Upper lobe of left lung (tissue), 6 donors: ENCODE measurements around the gene BOLL. TPM values are rescaled to one million over a fixed set of nuclear protein-coding genes. Genes with fewer than 3 reads are reported as not detected.
"Not testable (repeated sequence)": the region's sequence is repeated elsewhere in the genome, so short reads cannot be mapped to it uniquely, and the experiment has no call there.

Experiments used
- ATAC-seq, 2 donors: fragments of 200-7000 bp; cut with Tn5 transposase; one replicate each; pipeline ENCODE4 v1.9.1; 2022; ENCODE audit warnings: mild to moderate bottlenecking in 2 of 2, moderate library complexity in 2 of 2; ENCODE audit not compliant: low FRiP score in 2 of 2
- DNase-seq, 2 donors: peaks; one replicate each; pipeline ENCODE4 v3.0.0-alpha.2; 2019 to 2020
- H3K27ac ChIP-seq, 4 donors: fragments of 200-600 bp; sonication (generic); one replicate each; pipeline ENCODE4 v1.5.1; 2016 to 2019
- H3K27me3 ChIP-seq, 4 donors: fragments of 200-600 bp; sonication (generic); one replicate each; pipeline ENCODE4 v1.5.1; 2017 to 2019
- H3K36me3 ChIP-seq, 4 donors: fragments of 200-600 bp; sonication (generic); one replicate each; pipeline ENCODE4 v1.5.1; 2016 to 2019
- H3K4me1 ChIP-seq, 4 donors: fragments of 200-600 bp; sonication (generic); one replicate each; pipeline ENCODE4 v1.5.1; 2018 to 2019
- H3K4me3 ChIP-seq, 4 donors: fragments of 200-600 bp; sonication (generic); one replicate each; pipeline ENCODE4 v1.5.1; 2017 to 2019; ENCODE audit warnings: mild to moderate bottlenecking in 2 of 4, moderate library complexity in 1 of 4
- H3K9me3 ChIP-seq, 4 donors: fragments of 200-600 bp; sonication (generic); one replicate each; pipeline ENCODE4 v1.5.1; 2018 to 2019
- CTCF ChIP-seq, 6 experiments: fragments of 450-650 bp in 4 of 6; fragments of 200-600 bp in 2 of 6; sonication (generic) in 2 of 6; IDR thresholded peaks; one replicate each; pipeline ENCODE4 v1.5.1; 2016 to 2019; ENCODE audit warnings: antibody characterized with exemption in 6 of 6
- EP300 ChIP-seq, 4 donors: sonication (generic); formaldehyde crosslinking; IDR thresholded peaks; one replicate each; pipeline ENCODE4 v1.5.1; 2017; ENCODE audit warnings: antibody characterized with exemption in 4 of 4, control low read depth in 2 of 4
- POLR2A ChIP-seq, 4 donors: fragments of 450-650 bp; IDR thresholded peaks; one replicate each; pipeline ENCODE4 v1.5.1; 2016 to 2017; ENCODE audit warnings: antibody characterized with exemption in 4 of 4, mild to moderate bottlenecking in 2 of 4
- POLR2AphosphoS5 ChIP-seq, 2 donors: sonication (generic); formaldehyde crosslinking; IDR thresholded peaks; one replicate each; pipeline ENCODE4 v1.5.1; 2017; ENCODE audit warnings: antibody characterized with exemption in 2 of 2
- WGBS, 2 donors: methylation state at CpG; one replicate each; pipeline ENCODE4 v1.1.5; 2017 to 2018; 5-methylcytosine and 5-hydroxymethylcytosine counted together
- total RNA-seq, 6 donors: library from RNA; depleted of rRNA in 4 of 6; stranded (reverse); fragments of >200 nt in 4 of 6; gene quantifications; one replicate each; pipeline versions ENCODE4 v1.1.0 to v1.2.1, GENCODE V29; 2016 to 2021
- donor health status: DM: no; HTN: no; CAD: no; lungs with moderate emphysema.
- donor health status: DM: no; HTN: yes; CAD: no; lungs with severe emphysema.

Gene BOLL
- total RNA-seq, 6 donors from 2014 or later, result not detected

- no peak overlapping the region for H3K4me3 ChIP-seq
- DNase-seq (no peak), ATAC-seq (no peak)
- no peaks in the 10 kb centered on the region for H3K27me3 ChIP-seq
- no peaks in the 10 kb centered on the region for H3K9me3 ChIP-seq
- H3K27ac ChIP-seq, result no peak overlapping the region
- H3K36me3 ChIP-seq, result no peaks in the 10 kb centered on the region
- no peaks in the 10 kb centered on the region for H3K4me1 ChIP-seq
- TF ChIP-seq EP300 (IDR thresholded peaks at IDR 0.05) (no peak), POLR2A (IDR thresholded peaks at IDR 0.05) (no peak), POLR2AphosphoS5 (IDR thresholded peaks at IDR 0.05) (no peak), CTCF (IDR thresholded peaks at IDR 0.05) (no peak)
Measured at GRCh38 chr2:197727011-197727410, 58.1 kb downstream of the BOLL start.

GRCh38 chr2:197717863-197718262, 67.3 kb downstream of the BOLL start:
- Histone ChIP-seq H3K36me3 (no peaks in the 10 kb centered on the region), H3K27me3 (no peaks in the 10 kb centered on the region), H3K9me3 (no peaks in the 10 kb centered on the region), H3K4me3 (no peak overlapping the region), H3K27ac (no peak overlapping the region), H3K4me1 (no peaks in the 10 kb centered on the region)
- DNase-seq, result no peak
- no peak for ATAC-seq
- TF ChIP-seq CTCF (IDR thresholded peaks at IDR 0.05) (no peak), POLR2AphosphoS5 (IDR thresholded peaks at IDR 0.05) (no peak), POLR2A (IDR thresholded peaks at IDR 0.05) (no peak), EP300 (IDR thresholded peaks at IDR 0.05) (no peak)
- 91% methylated on average over 2 of the region's 2 CpGs for WGBS, 2 donors

- H3K36me3 ChIP-seq, result peaks cover 0 to 7% (median 0%) of the 10 kb centered on the region in 4 donors
- TF ChIP-seq POLR2A (IDR thresholded peaks at IDR 0.05) (no peak), CTCF (IDR thresholded peaks at IDR 0.05) (no peak), POLR2AphosphoS5 (IDR thresholded peaks at IDR 0.05) (no peak)
- H3K4me1 ChIP-seq, result peaks cover 4 to 15% (median 8%) of the 10 kb centered on the region in 4 donors
- no peak overlapping the region for H3K27ac ChIP-seq
- DNase-seq, result no peak
- WGBS, 2 donors, result 89 to 93% methylated on average over 3 of the region's 3 CpGs
- no peaks in the 10 kb centered on the region for H3K9me3 ChIP-seq
- no peaks in the 10 kb centered on the region for H3K27me3 ChIP-seq
- ATAC-seq, result no peak
- no peak overlapping the region for H3K4me3 ChIP-seq
Measured at GRCh38 chr2:197713271-197713670, 71.8 kb downstream of the BOLL start.

GRCh38 chr2:197711578-197711977, 73.5 kb downstream of the BOLL start:
- TF ChIP-seq EP300 (IDR thresholded peaks at IDR 0.05) (no peak), POLR2A (IDR thresholded peaks at IDR 0.05) (no peak), POLR2AphosphoS5 (IDR thresholded peaks at IDR 0.05) (no peak), CTCF (IDR thresholded peaks at IDR 0.05) (no peak)
- H3K36me3 ChIP-seq, result peaks cover 0 to 7% (median 0%) of the 10 kb centered on the region in 4 donors
- no peak overlapping the region for H3K27ac ChIP-seq
- H3K9me3 ChIP-seq, result no peaks in the 10 kb centered on the region
- ATAC-seq, result no peak
- no peaks in the 10 kb centered on the region for H3K27me3 ChIP-seq
- H3K4me3 ChIP-seq, result no peak overlapping the region
- no peak for DNase-seq
- peaks cover 21 to 32% (median 24%) of the 10 kb centered on the region in 4 donors for H3K4me1 ChIP-seq

GRCh38 chr2:197710424-197711042, 74.6 kb downstream of the BOLL start:
- DNase-seq, result no peak
- no peak overlapping the region for H3K27ac ChIP-seq
- TF ChIP-seq CTCF (IDR thresholded peaks at IDR 0.05), result no peak
- TF ChIP-seq EP300 (IDR thresholded peaks at IDR 0.05), result no peak
- H3K36me3 ChIP-seq, result peaks cover 0 to 7% (median 0%) of the 10 kb centered on the region in 4 donors
- H3K4me1 ChIP-seq, result peaks cover 28 to 42% (median 30%) of the 10 kb centered on the region in 4 donors
- ATAC-seq, result no peak
- no peak overlapping the region for H3K4me3 ChIP-seq
- H3K27me3 ChIP-seq, result no peaks in the 10 kb centered on the region
- H3K9me3 ChIP-seq, result no peaks in the 10 kb centered on the region

GRCh38 chr2:197709140-197709539, 76.0 kb downstream of the BOLL start:
- peaks cover 29 to 46% (median 32%) of the 10 kb centered on the region in 4 donors for H3K4me1 ChIP-seq
- H3K9me3 ChIP-seq, ATAC-seq, H3K4me3 ChIP-seq, DNase-seq, H3K27ac ChIP-seq, H3K36me3 ChIP-seq, H3K27me3 ChIP-seq: not testable (repeated sequence)
- WGBS, 2 donors, result 91 to 93% methylated on average over 7 of the region's 7 CpGs
